ENCODE data around the gene LRRC71.

Gene LRRC71

DNA sequence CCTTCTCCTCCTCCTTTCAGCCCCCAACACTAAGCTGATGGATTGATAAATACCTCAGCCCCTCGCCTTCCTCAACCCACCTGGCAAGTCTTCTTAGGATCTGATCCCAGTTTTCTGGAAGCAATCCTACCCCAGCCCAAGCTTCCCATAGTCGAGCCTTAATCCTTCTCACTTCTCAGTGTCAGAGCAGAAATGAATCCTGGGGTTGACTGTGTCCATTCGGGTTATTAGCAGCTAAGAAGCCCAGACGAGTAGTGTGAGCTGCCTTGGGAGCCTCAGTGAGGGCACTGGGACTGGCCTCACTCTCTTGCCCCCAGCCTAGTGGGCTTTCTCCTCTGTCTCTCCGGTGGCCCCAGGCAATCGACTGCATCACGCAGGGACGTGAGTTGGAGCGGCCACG is 39.3 kb upstream of the LRRC71 start:
- H3K4me1 ChIP-seq, result peaks cover 27% of the 10 kb centered on the region
- H3K4me2 ChIP-seq, result peak overlapping the region; percentile 30; the same call in 1 of the 2 replicates
- no peaks in the 10 kb centered on the region for H3K9me3 ChIP-seq
- TF ChIP-seq Cebpa-rat (IDR thresholded peaks at IDR 0.05), result no peak
- H3K27me3 ChIP-seq, result no peaks in the 10 kb centered on the region
- H3K36me3 ChIP-seq, result no peaks in the 10 kb centered on the region
- H3K9ac ChIP-seq, result 0 out of 2 replicates have a peak overlapping the region, but pooled peaks have one; percentile 9
- H4K20me1 ChIP-seq, result no peaks in the 10 kb centered on the region
- no peak overlapping the region for H3K4me3 ChIP-seq
- H3K27ac ChIP-seq, result no peak overlapping the region

DNA sequence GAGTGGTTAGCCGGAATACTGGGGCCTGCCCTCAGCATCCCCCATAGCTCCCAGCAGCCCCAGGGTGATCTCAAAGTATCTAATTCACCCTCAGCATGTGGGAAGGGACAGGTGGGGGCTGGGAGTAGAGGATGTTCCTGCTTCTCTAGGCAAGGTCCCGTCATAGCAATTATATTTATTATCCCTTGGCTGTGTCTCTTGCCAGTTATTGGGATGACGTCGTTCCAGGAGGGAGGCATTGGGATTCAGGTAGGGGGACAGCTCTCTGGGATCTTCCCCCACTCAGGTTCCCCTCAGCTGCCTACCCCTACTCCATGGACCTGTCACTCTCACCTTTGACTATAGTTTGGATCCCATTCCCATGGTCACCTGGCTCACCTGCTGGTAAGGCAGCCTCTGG is 38.8 kb upstream of the LRRC71 start:
- Histone ChIP-seq H3K9ac (no peak overlapping the region), H3K27me3 (no peaks in the 10 kb centered on the region)
- no peak for TF ChIP-seq Cebpa-rat (IDR thresholded peaks at IDR 0.05)

DNA sequence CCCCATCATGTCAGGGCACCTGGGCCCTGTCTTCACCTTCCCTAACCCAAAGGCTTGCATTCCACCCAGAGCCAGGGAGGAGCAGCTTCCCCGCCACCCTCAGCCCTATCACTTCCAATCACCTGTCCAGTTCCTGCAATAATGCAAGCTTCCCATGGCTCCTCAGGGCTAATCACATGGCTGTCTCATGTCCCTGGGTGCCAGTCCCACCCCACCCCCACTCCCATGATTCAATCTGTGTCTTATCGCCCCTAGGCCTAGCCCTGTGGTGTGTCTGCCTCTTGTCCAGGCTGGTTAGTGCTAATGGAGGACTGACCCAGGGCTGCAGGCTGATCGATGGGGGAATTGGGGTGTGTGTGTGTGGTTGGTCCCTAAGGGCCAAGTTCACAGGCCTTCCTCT is 37.9 kb upstream of the LRRC71 start:
- Histone ChIP-seq H3K4me1 (peaks cover 29% of the 10 kb centered on the region), H3K4me3 (no peak overlapping the region), H3K9ac (no peak overlapping the region), H4K20me1 (no peaks in the 10 kb centered on the region), H3K27ac (no peak overlapping the region), H3K36me3 (no peaks in the 10 kb centered on the region), H3K9me3 (no peaks in the 10 kb centered on the region), H3K4me2 (no peak overlapping the region), H3K27me3 (no peaks in the 10 kb centered on the region)
- no peak for TF ChIP-seq Cebpa-rat (IDR thresholded peaks at IDR 0.05)

More for the DNA sequence above, 38.8 kb upstream of the LRRC71 start:
- H3K9me3 ChIP-seq, result no peaks in the 10 kb centered on the region
- H3K4me2 ChIP-seq, result no peak overlapping the region
- H3K36me3 ChIP-seq, result no peaks in the 10 kb centered on the region
- H3K4me3 ChIP-seq, result no peak overlapping the region
- no peaks in the 10 kb centered on the region for H4K20me1 ChIP-seq
- H3K27ac ChIP-seq, result no peak overlapping the region
- H3K4me1 ChIP-seq, result peaks cover 26% of the 10 kb centered on the region

DNA sequence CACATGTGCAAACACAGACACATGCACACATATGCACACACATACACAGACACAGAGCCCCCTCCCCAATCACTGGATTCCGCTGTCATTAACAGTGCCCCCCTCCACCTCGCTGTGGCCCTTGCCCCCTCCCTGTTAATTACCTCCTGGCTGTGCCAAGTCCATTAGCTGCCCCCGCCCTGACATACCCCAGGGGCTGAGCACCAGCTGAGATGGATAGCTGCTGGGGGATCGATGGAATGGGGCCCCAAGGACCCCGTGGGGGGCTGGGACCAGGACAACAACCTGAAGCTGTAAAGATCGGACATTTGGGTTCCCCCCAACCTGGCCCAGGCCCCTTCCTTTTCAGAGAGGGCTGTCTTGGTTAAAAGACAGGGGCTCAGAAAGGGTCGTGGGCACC is 36.5 kb upstream of the LRRC71 start:
- H3K9me3 ChIP-seq, result no peaks in the 10 kb centered on the region
- H3K27ac ChIP-seq, result no peak overlapping the region
- no peaks in the 10 kb centered on the region for H3K36me3 ChIP-seq
- H3K4me1 ChIP-seq, result peaks cover 40% of the 10 kb centered on the region
- no peaks in the 10 kb centered on the region for H3K27me3 ChIP-seq
- H3K9ac ChIP-seq, result peak overlapping the region; percentile 24; the same call in 1 of the 2 replicates
- no peak overlapping the region for H3K4me3 ChIP-seq
- TF ChIP-seq Cebpa-rat (IDR thresholded peaks at IDR 0.05), result no peak
- H3K4me2 ChIP-seq, result peak overlapping the region; percentile 28; the same call in 1 of the 2 replicates
- no peaks in the 10 kb centered on the region for H4K20me1 ChIP-seq

DNA sequence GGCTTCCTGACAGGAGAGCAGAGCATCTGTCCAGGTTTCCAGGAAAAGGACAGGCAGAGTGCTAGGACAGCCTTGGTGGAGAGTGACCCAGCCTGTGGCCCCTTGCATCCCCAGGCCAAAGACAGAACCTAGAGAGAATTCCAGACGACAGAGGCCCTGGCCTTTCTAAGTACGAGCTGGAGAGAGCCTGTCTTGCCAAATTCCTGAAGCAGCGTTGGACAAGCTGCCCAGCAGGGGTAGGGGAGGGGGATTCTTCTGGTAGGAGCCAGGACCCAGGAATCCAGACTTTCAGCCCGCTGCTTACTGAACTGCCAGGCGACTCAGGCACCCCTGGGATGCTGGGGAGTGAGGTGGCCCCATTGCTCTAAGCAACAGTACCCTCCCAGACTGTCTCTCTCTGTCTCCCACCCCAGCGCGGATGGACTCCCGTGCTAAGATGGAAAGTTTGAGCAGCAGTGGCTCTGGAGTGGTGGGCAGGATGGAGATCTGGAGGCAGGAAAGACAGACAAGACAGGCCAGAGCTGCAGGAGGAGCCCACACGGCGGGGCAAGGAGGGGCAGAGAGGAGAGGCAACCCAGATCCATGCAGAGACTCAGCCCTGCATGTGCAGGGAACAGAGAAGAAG is 35.8 kb upstream of the LRRC71 start:
- Histone ChIP-seq H4K20me1 (no peaks in the 10 kb centered on the region), H3K27me3 (no peaks in the 10 kb centered on the region), H3K27ac (no peak overlapping the region), H3K4me1 (peaks cover 46% of the 10 kb centered on the region), H3K36me3 (no peaks in the 10 kb centered on the region), H3K9me3 (no peaks in the 10 kb centered on the region), H3K4me2 (peak overlapping the region; percentile 28; the same call in 1 of the 2 replicates), H3K4me3 (no peak overlapping the region), H3K9ac (peak overlapping the region; percentile 24; the same call in 1 of the 2 replicates)
- no peak for TF ChIP-seq Cebpa-rat (IDR thresholded peaks at IDR 0.05)

DNA sequence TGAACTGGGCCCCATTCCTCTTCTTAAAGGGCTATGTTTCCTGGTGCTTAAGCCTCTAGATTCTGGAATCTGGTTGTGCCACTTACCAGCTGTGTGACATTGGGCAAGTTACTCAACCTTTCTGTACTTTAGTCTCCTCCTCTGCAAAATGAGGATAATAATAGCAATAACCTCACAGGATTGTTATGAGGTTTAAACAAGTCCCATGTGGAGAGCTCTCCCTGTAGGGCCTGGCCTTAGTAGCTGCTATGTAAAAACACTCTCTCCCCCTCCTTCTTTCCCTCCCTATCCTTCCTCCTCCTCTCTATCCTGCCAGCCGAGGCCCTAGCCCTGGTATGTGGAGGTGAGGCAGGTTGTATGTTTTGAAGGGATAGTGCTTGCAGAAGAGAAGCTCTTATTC is 35.1 kb upstream of the LRRC71 start:
- H3K9ac ChIP-seq, result no peak overlapping the region
- no peaks in the 10 kb centered on the region for H3K9me3 ChIP-seq
- no peak overlapping the region for H3K4me3 ChIP-seq
- no peaks in the 10 kb centered on the region for H3K27me3 ChIP-seq
- no peaks in the 10 kb centered on the region for H3K36me3 ChIP-seq
- no peak for TF ChIP-seq Cebpa-rat (IDR thresholded peaks at IDR 0.05)
- H3K4me1 ChIP-seq, result peaks cover 50% of the 10 kb centered on the region
- no peak overlapping the region for H3K27ac ChIP-seq
- no peaks in the 10 kb centered on the region for H4K20me1 ChIP-seq
- no peak overlapping the region for H3K4me2 ChIP-seq

DNA sequence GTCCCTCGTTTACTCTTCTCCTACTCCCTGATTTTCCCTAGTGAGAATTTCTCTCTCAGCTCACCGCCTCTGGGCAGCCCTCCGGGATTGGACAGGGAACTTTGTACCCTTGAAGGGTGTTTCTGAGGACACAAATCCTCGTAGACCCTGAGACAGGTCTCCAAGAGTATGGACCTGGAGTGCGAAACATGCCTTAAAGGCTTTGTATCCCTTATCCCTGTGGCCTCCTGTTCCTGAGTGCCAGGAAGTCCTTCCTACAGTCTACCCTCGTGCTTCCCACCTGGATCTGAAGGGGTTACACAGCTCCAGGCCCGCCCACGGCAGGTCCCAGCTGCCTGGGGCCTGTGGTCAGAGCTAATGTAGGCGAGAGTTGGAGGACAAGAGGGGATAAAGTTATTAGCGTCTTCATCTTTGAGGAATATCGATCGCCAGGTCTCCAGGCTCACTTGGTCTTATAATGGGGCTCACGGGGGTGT is 34.5 kb upstream of the LRRC71 start:
- H4K20me1 ChIP-seq, result no peaks in the 10 kb centered on the region
- peaks cover 44% of the 10 kb centered on the region for H3K4me1 ChIP-seq
- no peaks in the 10 kb centered on the region for H3K27me3 ChIP-seq
- no peaks in the 10 kb centered on the region for H3K36me3 ChIP-seq
- no peak overlapping the region for H3K4me2 ChIP-seq
- no peak overlapping the region for H3K9ac ChIP-seq
- H3K9me3 ChIP-seq, result no peaks in the 10 kb centered on the region
- TF ChIP-seq Cebpa-rat (IDR thresholded peaks at IDR 0.05), result no peak
- no peak overlapping the region for H3K4me3 ChIP-seq
- H3K27ac ChIP-seq, result no peak overlapping the region

DNA sequence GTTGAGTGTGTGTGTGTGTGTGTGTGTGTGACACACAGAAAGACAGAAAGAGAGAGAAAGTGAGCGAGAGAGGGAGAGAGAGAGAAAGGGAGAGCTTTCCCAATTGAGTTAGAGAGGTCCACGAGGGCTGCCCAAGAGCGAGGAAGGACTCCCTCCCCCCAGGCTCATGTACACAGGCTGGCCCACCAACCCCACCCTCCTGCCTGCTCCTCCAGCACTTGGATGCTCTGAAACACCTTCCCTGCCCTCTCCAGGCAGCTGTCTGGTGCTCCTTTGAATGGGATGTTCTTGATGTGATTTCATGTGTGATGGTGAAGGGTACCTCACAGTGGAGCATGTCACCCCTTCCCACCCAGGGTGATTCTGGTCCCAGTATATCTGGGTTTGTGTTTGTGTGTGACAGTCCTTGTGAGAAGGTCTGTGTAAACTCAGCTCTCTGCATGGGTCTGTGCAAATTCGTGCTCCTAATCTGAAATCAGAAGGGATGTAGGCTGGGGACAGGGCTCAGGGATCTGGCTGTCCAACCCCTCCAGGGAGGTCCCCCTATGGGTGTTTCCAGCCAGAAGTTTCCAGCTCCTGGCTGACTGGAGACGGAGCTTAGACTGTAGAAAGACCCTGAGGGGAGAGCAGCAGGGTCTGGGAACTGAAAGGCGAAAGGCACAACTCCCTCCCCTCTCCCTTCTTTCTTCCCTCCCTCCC is 33.7 kb upstream of the LRRC71 start:
- H3K9ac ChIP-seq, result no peak overlapping the region
- peaks cover 44% of the 10 kb centered on the region for H3K4me1 ChIP-seq
- H3K27ac ChIP-seq, result no peak overlapping the region
- TF ChIP-seq Cebpa-rat (IDR thresholded peaks at IDR 0.05), result no peak
- no peaks in the 10 kb centered on the region for H3K36me3 ChIP-seq
- H4K20me1 ChIP-seq, result no peaks in the 10 kb centered on the region
- H3K27me3 ChIP-seq, result peaks cover 2% of the 10 kb centered on the region; the same call in 1 of the 2 replicates
- no peaks in the 10 kb centered on the region for H3K9me3 ChIP-seq
- H3K4me3 ChIP-seq, result no peak overlapping the region
- H3K4me2 ChIP-seq, result peak overlapping the region; percentile 44

DNA sequence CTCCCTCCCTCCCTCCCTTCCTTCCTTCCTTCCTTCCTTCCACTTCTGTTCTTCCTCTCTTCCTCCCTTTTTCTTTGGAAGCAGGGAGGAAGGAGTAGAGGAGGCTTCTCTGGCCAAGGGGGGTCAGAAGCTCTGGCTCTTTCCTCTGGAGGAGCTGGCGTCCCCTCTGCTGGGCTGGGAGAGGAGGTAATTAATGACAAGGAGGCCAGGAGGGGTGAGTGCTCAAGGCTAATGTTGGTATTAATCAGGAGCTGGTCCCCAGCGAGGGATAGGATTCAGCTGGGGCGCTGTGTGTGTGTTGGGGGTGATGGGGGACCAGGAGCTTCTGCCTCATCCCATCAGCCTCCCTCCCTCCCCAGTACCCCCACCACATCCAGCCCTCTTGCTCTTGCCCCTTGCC is 33.1 kb upstream of the LRRC71 start:
- Histone ChIP-seq H3K4me1 (peaks cover 44% of the 10 kb centered on the region), H4K20me1 (no peaks in the 10 kb centered on the region), H3K4me2 (peak overlapping the region; percentile 14; the same call in 1 of the 2 replicates), H3K9me3 (no peaks in the 10 kb centered on the region), H3K4me3 (no peak overlapping the region), H3K27me3 (peaks cover 8% of the 10 kb centered on the region), H3K27ac (no peak overlapping the region), H3K9ac (no peak overlapping the region), H3K36me3 (no peaks in the 10 kb centered on the region)
- TF ChIP-seq Cebpa-rat (IDR thresholded peaks at IDR 0.05), result no peak

DNA sequence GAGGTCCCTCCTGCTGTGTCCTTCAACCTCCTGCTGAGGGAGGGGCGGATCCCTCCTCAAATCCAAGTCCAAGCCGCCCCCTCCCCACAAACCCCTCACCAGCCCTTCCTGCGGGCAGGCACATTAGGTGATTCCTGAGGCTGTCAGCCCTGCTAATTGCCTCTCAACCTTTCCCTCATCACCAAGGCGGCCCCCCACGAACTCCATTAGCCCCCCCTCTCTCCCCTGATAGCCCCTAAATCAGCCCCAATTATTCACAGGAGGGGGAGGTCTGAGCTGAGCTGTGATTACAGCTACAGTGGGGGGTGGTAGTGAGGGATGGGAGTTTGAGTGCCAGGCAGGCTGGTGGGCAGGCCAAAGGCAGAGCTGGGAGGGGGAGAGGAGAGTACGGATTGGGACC is 32.7 kb upstream of the LRRC71 start:
- Histone ChIP-seq H3K4me2 (peak overlapping the region; percentile 14; the same call in 1 of the 2 replicates), H4K20me1 (no peaks in the 10 kb centered on the region), H3K4me1 (peaks cover 48% of the 10 kb centered on the region), H3K27me3 (peaks cover 12% of the 10 kb centered on the region), H3K36me3 (no peaks in the 10 kb centered on the region), H3K9ac (no peak overlapping the region), H3K9me3 (no peaks in the 10 kb centered on the region), H3K27ac (no peak overlapping the region), H3K4me3 (no peak overlapping the region)
- TF ChIP-seq Cebpa-rat (IDR thresholded peaks at IDR 0.05), result no peak

Measured in BLaER1 (cell line).